Esophagus muscularis mucosa (tissue), 3 donors: ENCODE results near the gene SGK1.

ENCODE experiments used
- CTCF ChIP-seq, 3 experiments: fragments of 200-600 bp in 2 of 3; fragments of 450-650 bp in 1 of 3; sonication (generic) in 2 of 3; IDR thresholded peaks; one replicate each; pipeline ENCODE4 v1.5.1; 2017 to 2019; ENCODE audit warnings: antibody characterized with exemption in 3 of 3, mild to moderate bottlenecking in 2 of 3, moderate library complexity in 1 of 3
- POLR2A ChIP-seq: fragments of 450-650 bp; IDR thresholded peaks from one replicate; pipeline ENCODE4 v1.6.1; 2017; ENCODE audit warnings: antibody characterized with exemption, moderate library complexity, mild to moderate bottlenecking, low read depth
- POLR2AphosphoS5 ChIP-seq, 2 donors: sonication (generic); formaldehyde crosslinking; IDR thresholded peaks; one replicate each; pipeline ENCODE4 v1.6.1; 2017; ENCODE audit warnings: antibody characterized with exemption in 2 of 2

- TF ChIP-seq CTCF (IDR thresholded peaks at IDR 0.05) (no peak), POLR2A (no peak), POLR2AphosphoS5 (IDR thresholded peaks at IDR 0.05) (no peak)
Measured at GRCh38 chr6:134193536-134194498, 124.1 kb downstream of the SGK1 start.
